Measurements from ENCODE around the gene HPS1.

HPS1 gene

GRCh38 chr10:98388101-98388655 lies 58.6 kb downstream of the HPS1 start:
- DNase-seq: no peak

GRCh38 chr10:98384531-98385133 lies 62.1 kb downstream of the HPS1 start:
- peak; percentile 52 for DNase-seq

- no peak for DNase-seq
Observed at GRCh38 chr10:98383869-98384268, 62.9 kb downstream of the HPS1 start.

- peak; percentile 80 for DNase-seq
Observed at GRCh38 chr10:98383134-98383667, 63.5 kb downstream of the HPS1 start.

GRCh38 chr10:98382691-98383101 lies 64.0 kb downstream of the HPS1 start:
- DNase-seq: no peak

- DNase-seq: peak; percentile 92
Observed at GRCh38 chr10:98380493-98381339, 66.0 kb downstream of the HPS1 start.

- DNase-seq: peak; percentile 4
Observed at GRCh38 chr10:98378722-98379121, 68.0 kb downstream of the HPS1 start.

- peak; percentile 9 for DNase-seq
Observed at GRCh38 chr10:98377536-98377935, 69.2 kb downstream of the HPS1 start.

- DNase-seq: peak; percentile 4
Observed at GRCh38 chr10:98377001-98377400, 69.7 kb downstream of the HPS1 start.

GRCh38 chr10:98376485-98376884 lies 70.2 kb downstream of the HPS1 start:
- peak; percentile 59 for DNase-seq

- DNase-seq: peak; percentile 77
Observed at GRCh38 chr10:98374217-98374985, 72.3 kb downstream of the HPS1 start.

GRCh38 chr10:98373260-98374040 lies 73.3 kb downstream of the HPS1 start:
- peak; percentile 60 for DNase-seq

- DNase-seq: peak; percentile 45
Observed at GRCh38 chr10:98370831-98371820, 75.6 kb downstream of the HPS1 start.

GRCh38 chr10:98369801-98370200 lies 76.9 kb downstream of the HPS1 start:
- peak; percentile 22 for DNase-seq

- DNase-seq: peak; percentile 0
Observed at GRCh38 chr10:98368644-98369043, 78.1 kb downstream of the HPS1 start.

- DNase-seq: peak; percentile 44
Observed at GRCh38 chr10:98367604-98368451, 78.9 kb downstream of the HPS1 start.
